Stomach (tissue), 4 donors: Measurements from ENCODE around the gene XYLB.
"Not testable (repeated sequence)": the region's sequence is repeated elsewhere in the genome, so short reads cannot be mapped to it uniquely, and the experiment has no call there.

Experiments
- CTCF ChIP-seq, 7 experiments: fragments of 450-650 bp in 4 of 7; fragments of 200-600 bp in 3 of 7; sonication (generic) in 3 of 7; IDR thresholded peaks; one replicate each; pipeline ENCODE4 v1.5.1; 2016 to 2019; ENCODE audit warnings: antibody characterized with exemption in 7 of 7, control low read depth in 2 of 7, mild to moderate bottlenecking in 1 of 7
- POLR2A ChIP-seq, 4 donors: fragments of 450-650 bp; IDR thresholded peaks; one replicate each; pipeline ENCODE4 v1.6.1; 2016; ENCODE audit warnings: antibody characterized with exemption in 4 of 4, control low read depth in 2 of 4, mild to moderate bottlenecking in 1 of 4, moderate library complexity in 1 of 4

- not testable (repeated sequence) for TF ChIP-seq CTCF, POLR2A (IDR thresholded peaks at IDR 0.05)
These were observed 96.6 kb downstream of the XYLB start for GRCh38 chr3:38443205-38443604.
